Keratinocyte (primary cell): ENCODE data around the gene RESP18. TPM values are rescaled to one million over a fixed set of nuclear protein-coding genes. Genes with fewer than 3 reads are reported as not detected.

Source experiments
- DNase-seq: peaks from one replicate; pipeline ENCODE4 v3.0.0-alpha.2; 2011; ENCODE audit warnings: low read depth, missing footprints, low spot score
- FAIRE-seq: peaks from 2 replicates; lab custom pipeline; 2011; peaks lifted over from hg19 to GRCh38; lab: Jason Lieb, UNC
- H2AFZ ChIP-seq: 2 replicates; pipeline ENCODE4 v1.6.0; 2012; ENCODE audit warnings: low read length, control low read depth, inconsistent platforms; ENCODE audit not compliant: control insufficient read depth
- H3K27ac ChIP-seq: 2 replicates; pipeline ENCODE4 v1.5.1; 2011; ENCODE audit warnings: low read length; ENCODE audit not compliant: control insufficient read depth, insufficient read depth
- H3K27me3 ChIP-seq: 3 replicates; pipeline ENCODE4 v1.6.0; 2011; ENCODE audit warnings: low read length; ENCODE audit not compliant: control insufficient read depth, insufficient read depth; ENCODE audit errors: extremely low read depth
- H3K36me3 ChIP-seq, 2 experiments: 2 replicates in 1 of 2; 3 replicates in 1 of 2; pipeline ENCODE4 v1.5.1; 2011; ENCODE audit warnings: low read length in 2 of 2, mild to moderate bottlenecking in 1 of 2; ENCODE audit not compliant: control insufficient read depth in 2 of 2, insufficient read depth in 2 of 2; ENCODE audit errors: extremely low read depth in 1 of 2
- H3K4me1 ChIP-seq: 3 replicates; pipeline ENCODE4 v1.5.1; 2011; ENCODE audit warnings: low read length; ENCODE audit not compliant: control insufficient read depth, insufficient read depth; ENCODE audit errors: extremely low read depth
- H3K4me2 ChIP-seq: 3 replicates; pipeline ENCODE4 v1.6.0; 2011; ENCODE audit warnings: low read depth, low read length; ENCODE audit not compliant: control insufficient read depth, insufficient read depth; ENCODE audit errors: extremely low read depth
- H3K4me3 ChIP-seq, 3 experiments: fragments of 200-600 bp in 1 of 3; sonication (generic) in 1 of 3; 2 replicates in 2 of 3; 3 replicates in 1 of 3; pipeline ENCODE4 v1.5.1; 2011 to 2016; ENCODE audit warnings: low read length in 3 of 3, mild to moderate bottlenecking in 3 of 3, control low read depth in 2 of 3, inconsistent platforms in 1 of 3, low read depth in 1 of 3, mixed read lengths in 1 of 3, mixed run types in 1 of 3, moderate library complexity in 1 of 3; ENCODE audit not compliant: control insufficient read depth in 2 of 3, insufficient read depth in 2 of 3; ENCODE audit errors: extremely low read depth in 1 of 3
- H3K79me2 ChIP-seq: 2 replicates; pipeline ENCODE4 v1.6.0; 2012; ENCODE audit warnings: low read length; ENCODE audit not compliant: control insufficient read depth, insufficient read depth
- H3K9ac ChIP-seq: 3 replicates; pipeline ENCODE4 v1.6.0; 2011; ENCODE audit warnings: low read length; ENCODE audit not compliant: control insufficient read depth, insufficient read depth; ENCODE audit errors: extremely low read depth
- H3K9me1 ChIP-seq: 3 replicates; pipeline ENCODE4 v1.6.0; 2011; ENCODE audit warnings: low read length; ENCODE audit not compliant: control insufficient read depth, insufficient read depth; ENCODE audit errors: extremely low read depth
- H3K9me3 ChIP-seq: 2 replicates; pipeline ENCODE4 v1.5.1; 2012; ENCODE audit warnings: low read depth, low read length; ENCODE audit not compliant: control insufficient read depth
- H4K20me1 ChIP-seq: 3 replicates; pipeline ENCODE4 v1.6.0; 2011; ENCODE audit warnings: low read length; ENCODE audit not compliant: control insufficient read depth, insufficient read depth; ENCODE audit errors: extremely low read depth
- CTCF ChIP-seq, 3 experiments: IDR thresholded peaks in 1 of 3; conservative IDR thresholded peaks in 1 of 3; optimal IDR thresholded peaks in 1 of 3; 2 replicates in 2 of 3; 3 replicates in 1 of 3; pipeline versions ENCODE3 to v1.5.1; 2011; ENCODE audit warnings: low read length in 3 of 3, mild to moderate bottlenecking in 3 of 3, moderate library complexity in 2 of 3, control low read depth in 1 of 3, inconsistent platforms in 1 of 3; ENCODE audit not compliant: insufficient read depth in 2 of 3; ENCODE audit errors: extremely low read depth in 1 of 3
- EZH2 ChIP-seq: IDR thresholded peaks from one replicate; pipeline ENCODE4 v1.6.1; 2012; ENCODE audit warnings: inconsistent platforms, mild to moderate bottlenecking, low read length, moderate library complexity
- dilution Hi-C: fragments of 300-500 bp; cut with MboI; formaldehyde crosslinking; loops from one replicate; pipeline ENCODE4 v1.7.0; 2020; ENCODE audit warnings: low sequenced_read_pairs; ENCODE audit not compliant: extremely low pct_ligation_motif_present
- polyA plus RNA-seq, 5 experiments: library from polyadenylated mRNA; depleted of rRNA in 3 of 5; stranded (reverse) in 3 of 5; stranded (forward) in 1 of 5; unstranded in 1 of 5; fragments of >200 nt; gene quantifications; 1 replicate in 1 of 5; 2 replicates in 3 of 5; 3 replicates in 1 of 5; pipeline versions ENCODE4 v1.2.1 to v1.2.3, GENCODE V29; 2011 to 2012; ENCODE audit warnings: missing spikeins in 2 of 5, low read depth in 1 of 5, low replicate concordance in 1 of 5

Gene RESP18
- polyA plus RNA-seq, 1 donor (not counting 4 experiments of a cell fraction or from before 2014, with no cell fraction given): not detected

- dilution Hi-C loops: no loop called here
- no peak for FAIRE-seq
- peaks cover 48% of the 10 kb centered on the region for H3K27me3 ChIP-seq
Observed at GRCh38 chr2:219354582-219354981, 22.0 kb upstream of the RESP18 start.

GRCh38 chr2:219353129-219353528 lies 20.6 kb upstream of the RESP18 start:
- Histone ChIP-seq H3K9me3 (no peaks in the 10 kb centered on the region), H3K4me1 (no peaks in the 10 kb centered on the region), H3K79me2 (no peaks in the 10 kb centered on the region), H3K27ac (no peak overlapping the region), H3K36me3 (no peaks in the 10 kb centered on the region), H3K9me1 (no peaks in the 10 kb centered on the region), H3K9ac (no peak overlapping the region), H2AFZ (no peak overlapping the region), H3K4me2 (no peak overlapping the region), H3K4me3 (no peak overlapping the region), H4K20me1 (no peaks in the 10 kb centered on the region), H3K27me3 (peaks cover 34% of the 10 kb centered on the region)
- no peak for FAIRE-seq
- dilution Hi-C loops: no loop called here
- no peak for DNase-seq
- no peak for TF ChIP-seq EZH2
- TF ChIP-seq CTCF (optimal IDR thresholded peaks at IDR 0.05 in 1 of 3, IDR thresholded peaks at IDR 0.05 in 1 of 3, conservative IDR thresholded peaks at IDR 0.05 in 1 of 3; ENCODE audit: extremely low read depth in 1 of 3, insufficient read depth in 2 of 3, low read length in 3 of 3): no peak

More at GRCh38 chr2:219354582-219354981, 22.0 kb upstream of the RESP18 start:
- H3K36me3 ChIP-seq: no peaks in the 10 kb centered on the region
- no peak overlapping the region for H3K27ac ChIP-seq
- H3K4me1 ChIP-seq: no peaks in the 10 kb centered on the region
- H3K9me3 ChIP-seq: no peaks in the 10 kb centered on the region
- H3K4me3 ChIP-seq: no peak overlapping the region
- no peaks in the 10 kb centered on the region for H3K79me2 ChIP-seq
- no peak overlapping the region for H3K4me2 ChIP-seq
- no peak overlapping the region for H3K9ac ChIP-seq
- H3K9me1 ChIP-seq: no peaks in the 10 kb centered on the region
- no peak for TF ChIP-seq CTCF (optimal IDR thresholded peaks at IDR 0.05 in 1 of 3, IDR thresholded peaks at IDR 0.05 in 1 of 3, conservative IDR thresholded peaks at IDR 0.05 in 1 of 3; ENCODE audit: extremely low read depth in 1 of 3, insufficient read depth in 2 of 3, low read length in 3 of 3)
- H2AFZ ChIP-seq: no peak overlapping the region
- H4K20me1 ChIP-seq: no peaks in the 10 kb centered on the region
- DNase-seq: no peak
